ENCODE measurements around the gene DNAJC17. TPM values are rescaled to one million over a fixed set of nuclear protein-coding genes. Genes with fewer than 3 reads are reported as not detected.

The DNAJC17 gene
- total RNA-seq, 1 donor = 21.6 TPM

- no peak for DNase-seq (ENCODE audit: low read depth)
- no peak for TF ChIP-seq CTCF (IDR thresholded peaks at IDR 0.05; ENCODE audit: insufficient read depth, low read length)
- no peak overlapping the region for H3K4me3 ChIP-seq (ENCODE audit: low read depth, low read length)
Observed at GRCh38 chr15:40755812-40756208, 51.5 kb downstream of the DNAJC17 start.

GRCh38 chr15:40754883-40755811 lies 52.1 kb downstream of the DNAJC17 start, which contains the start of gene RMDN3:
RMDN3 (minus strand) TSS chr15:40755254; CDS start chr15:40754783, 471 bp downstream.
- TF ChIP-seq CTCF (IDR thresholded peaks at IDR 0.05; ENCODE audit: insufficient read depth, low read length) = no peak
- peak within 1 kb of the TSS; percentile 95 for H3K4me3 ChIP-seq (ENCODE audit: low read depth, low read length)
- DNase-seq (ENCODE audit: low read depth) = peak; percentile 86

GRCh38 chr15:40754574-40754882 lies 52.7 kb downstream of the DNAJC17 start:
- peak overlapping the region; percentile 95 for H3K4me3 ChIP-seq (ENCODE audit: low read depth, low read length)
- no peak for TF ChIP-seq CTCF (IDR thresholded peaks at IDR 0.05; ENCODE audit: insufficient read depth, low read length)
- peak; percentile 18 for DNase-seq (ENCODE audit: low read depth)

- no peak for TF ChIP-seq CTCF (IDR thresholded peaks at IDR 0.05; ENCODE audit: insufficient read depth, low read length)
- no peak for DNase-seq (ENCODE audit: low read depth)
- no peak overlapping the region for H3K4me3 ChIP-seq (ENCODE audit: low read depth, low read length)
Observed at GRCh38 chr15:40751745-40752144, 55.5 kb downstream of the DNAJC17 start.

- DNase-seq (ENCODE audit: low read depth) = no peak
- TF ChIP-seq CTCF (IDR thresholded peaks at IDR 0.05; ENCODE audit: insufficient read depth, low read length) = no peak
- no peak overlapping the region for H3K4me3 ChIP-seq (ENCODE audit: low read depth, low read length)
Observed at GRCh38 chr15:40750885-40751284, 56.4 kb downstream of the DNAJC17 start.

GRCh38 chr15:40749151-40749630 lies 58.1 kb downstream of the DNAJC17 start:
- TF ChIP-seq CTCF (IDR thresholded peaks at IDR 0.05; ENCODE audit: insufficient read depth, low read length) = no peak
- H3K4me3 ChIP-seq (ENCODE audit: low read depth, low read length) = no peak overlapping the region
- no peak for DNase-seq (ENCODE audit: low read depth)
